NCI-H226 (cell line): ENCODE results near the gene IGF2BP2.
"Not testable (repeated sequence)": the region's sequence is repeated elsewhere in the genome, so short reads cannot be mapped to it uniquely, and the experiment has no call there.

Experiments used
- DNase-seq: peaks from one replicate; pipeline ENCODE4 v3.0.0-alpha.2; 2015

IGF2BP2 gene

DNA sequence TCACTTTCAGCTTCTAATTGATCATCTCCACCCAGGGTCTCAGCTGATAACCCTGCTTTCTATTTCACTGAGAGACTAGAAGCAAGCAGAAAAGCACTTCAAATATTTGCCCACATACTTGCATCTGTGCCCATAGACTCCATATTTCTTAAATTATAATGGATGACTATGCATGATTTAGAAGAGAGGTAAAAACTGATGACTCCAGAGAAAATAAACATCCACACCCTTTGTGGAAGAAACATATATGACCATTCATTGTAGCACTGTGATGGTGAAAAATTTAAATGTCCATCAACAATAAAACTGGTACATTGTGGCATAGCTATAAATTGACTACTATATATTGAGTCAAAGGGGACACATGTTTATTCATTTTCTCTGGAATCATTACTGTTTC is 7.1 kb upstream of the IGF2BP2 start:
- no peak for DNase-seq

DNA sequence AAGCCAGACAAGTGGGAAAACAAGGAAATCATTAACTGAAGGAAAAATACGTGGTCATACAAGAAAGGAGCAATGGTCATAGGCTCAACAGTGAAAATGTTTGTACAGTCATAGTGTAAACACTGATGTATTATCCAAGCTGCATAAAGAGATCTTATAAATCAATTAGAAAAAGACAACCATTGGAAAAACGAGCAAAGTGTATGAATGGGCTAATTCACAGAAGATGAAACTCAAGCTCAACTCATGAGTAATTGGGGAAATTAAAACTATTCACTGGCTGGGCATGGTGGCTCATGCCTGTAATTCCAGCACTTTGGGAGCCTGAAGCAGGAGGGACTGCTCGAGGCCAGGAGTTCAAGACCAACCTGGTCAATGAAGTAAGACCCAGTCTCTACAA is 6.4 kb upstream of the IGF2BP2 start:
- DNase-seq, result no peak

- no peak for DNase-seq
Measured at GRCh38 chr3:185830018-185830797, 5.4 kb upstream of the IGF2BP2 start.

- DNase-seq, result no peak
Measured at GRCh38 chr3:185828755-185829154, 3.9 kb upstream of the IGF2BP2 start.

GRCh38 chr3:185827595-185828344 is 2.9 kb upstream of the IGF2BP2 start:
- DNase-seq, result no peak

GRCh38 chr3:185825639-185826481 is 1.0 kb upstream of the IGF2BP2 start:
- peak; percentile 72 for DNase-seq

DNA sequence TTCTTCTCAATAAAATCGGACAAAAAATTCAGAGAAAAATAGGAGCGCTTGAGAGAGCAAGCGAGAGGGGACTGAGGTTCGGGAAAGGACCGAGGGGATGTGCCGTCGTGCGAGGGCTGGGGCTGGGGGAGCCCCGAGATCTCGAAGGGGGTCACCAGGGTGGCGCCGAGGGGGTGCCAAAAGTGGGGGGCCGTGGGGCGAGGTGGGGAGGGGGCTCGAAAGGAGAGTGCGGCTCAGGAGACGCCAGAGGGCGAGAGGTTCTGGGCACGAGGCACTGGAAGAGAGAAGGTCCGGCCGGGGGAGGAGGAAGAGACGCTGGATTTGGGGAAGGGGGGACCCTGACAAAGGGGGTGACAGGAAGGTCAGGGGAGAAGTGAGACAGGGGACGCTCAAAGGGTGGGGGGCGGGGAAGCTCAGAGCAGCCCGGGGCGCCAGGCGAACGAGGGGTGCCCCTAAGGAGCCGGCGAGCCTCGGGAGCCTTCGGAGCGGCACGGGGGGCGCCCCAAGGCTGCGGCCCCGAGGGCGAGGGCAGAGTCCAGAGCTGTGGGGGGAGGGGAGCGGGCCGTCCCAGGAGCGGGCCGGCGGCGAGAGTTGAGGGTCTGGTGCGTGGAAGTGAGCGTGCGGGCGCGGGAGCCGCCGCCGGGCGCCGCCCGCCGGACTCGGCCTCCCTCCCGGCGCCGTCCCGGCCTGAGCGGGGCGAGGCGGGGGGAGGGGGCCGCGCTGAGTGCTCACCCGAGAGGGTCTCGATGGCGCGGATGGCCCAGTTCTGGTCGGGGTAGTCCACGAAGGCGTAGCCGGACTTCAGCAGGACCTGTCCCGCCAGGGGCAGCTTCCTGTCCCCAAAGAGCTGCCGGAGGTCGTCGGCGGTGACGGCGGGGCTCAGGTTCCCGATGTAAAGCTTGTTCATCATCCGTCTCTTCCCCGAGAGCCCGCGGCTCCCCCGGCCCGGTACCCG is 514 bp downstream of the IGF2BP2 start:
- peak; percentile 22 for DNase-seq

GRCh38 chr3:185823078-185824044 is 1.5 kb downstream of the IGF2BP2 start:
- DNase-seq, result no peak

GRCh38 chr3:185822221-185823000 is 2.4 kb downstream of the IGF2BP2 start:
- DNase-seq, result peak; percentile 61

- DNase-seq, result peak; percentile 86
Measured at GRCh38 chr3:185820973-185821758, 3.7 kb downstream of the IGF2BP2 start.

GRCh38 chr3:185818267-185818875 is 6.5 kb downstream of the IGF2BP2 start:
- no peak for DNase-seq

- DNase-seq, result peak; percentile 67
Measured at GRCh38 chr3:185815391-185816282, 9.2 kb downstream of the IGF2BP2 start.

GRCh38 chr3:185813691-185814215 is 11.1 kb downstream of the IGF2BP2 start:
- peak; percentile 97 for DNase-seq

DNA sequence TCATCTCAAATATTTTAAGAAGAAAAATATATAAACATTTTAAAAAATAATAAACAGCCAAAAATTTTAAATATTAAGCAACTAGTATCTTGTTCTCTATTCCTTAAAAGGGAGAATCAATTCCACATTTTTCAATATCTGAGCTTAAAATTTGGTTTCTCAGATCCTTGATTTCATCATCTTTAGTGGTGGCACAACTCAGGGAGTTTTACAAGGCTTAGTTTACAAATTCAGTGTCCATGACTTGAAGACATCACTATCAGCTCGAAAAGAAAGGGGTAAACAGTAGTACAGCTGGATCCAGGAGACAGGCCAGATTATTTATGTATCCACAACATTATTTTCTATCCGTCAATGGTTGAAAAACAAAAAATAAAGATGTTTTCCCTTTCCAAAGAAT is 11.6 kb downstream of the IGF2BP2 start:
- peak; percentile 27 for DNase-seq

- DNase-seq, result peak; percentile 90
Measured at GRCh38 chr3:185807445-185808068, 17.3 kb downstream of the IGF2BP2 start.

DNA sequence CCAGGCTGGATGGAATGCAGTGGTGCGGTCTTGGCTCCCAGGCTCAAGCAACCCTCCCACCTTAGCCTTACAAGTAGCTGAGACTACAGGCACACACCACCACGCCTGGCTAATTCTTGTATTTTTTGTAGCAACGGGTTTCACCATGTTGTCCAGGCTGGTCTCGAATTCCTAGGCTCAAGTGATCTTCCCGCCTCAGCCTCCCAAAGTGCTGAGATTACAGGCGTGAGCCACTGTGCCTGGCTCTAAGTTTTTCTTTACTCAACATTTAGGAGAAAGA is 26.1 kb downstream of the IGF2BP2 start:
- not testable (repeated sequence) for DNase-seq
